Upper lobe of left lung (tissue), 4 donors: Measurements from ENCODE around the gene VLDLR.

Source experiments
- CTCF ChIP-seq, 6 experiments: fragments of 450-650 bp in 4 of 6; fragments of 200-600 bp in 2 of 6; sonication (generic) in 2 of 6; IDR thresholded peaks; one replicate each; pipeline ENCODE4 v1.5.1; 2016 to 2019; ENCODE audit warnings: antibody characterized with exemption in 6 of 6
- POLR2AphosphoS5 ChIP-seq, 2 donors: sonication (generic); formaldehyde crosslinking; IDR thresholded peaks; one replicate each; pipeline ENCODE4 v1.5.1; 2017; ENCODE audit warnings: antibody characterized with exemption in 2 of 2

- TF ChIP-seq CTCF (IDR thresholded peaks at IDR 0.05) (no peak), POLR2AphosphoS5 (IDR thresholded peaks at IDR 0.05) (no peak)
Observed at GRCh38 chr9:2593744-2594143, 27.8 kb upstream of the VLDLR start.
